ENCODE results near the gene PPP3CA. TPM values are rescaled to one million over a fixed set of nuclear protein-coding genes. Genes with fewer than 3 reads are reported as not detected.

PPP3CA gene
- total and polyA plus RNA-seq, 5 donors, result 8.3 to 27.2 (median 18.7) TPM

GRCh38 chr4:101177154-101177553, 170.2 kb downstream of the PPP3CA start:
- intact Hi-C loops (cut with DNase I), result loop anchor here in 1 of 4 donors (10.0 kb wide), 1 partner anchor 168 kb away; the partner anchor contains the start of gene PPP3CA
- H3K27ac ChIP-seq (ENCODE audit: low read length), result no peak overlapping the region
- ATAC-seq (peak; percentile 33 to 88), DNase-seq (no peak)
- 21% methylated on average over 1 of the region's 1 CpG for WGBS
- no peaks in the 10 kb centered on the region for H3K9me3 ChIP-seq (ENCODE audit: control insufficient read depth, low read length)
- no peaks in the 10 kb centered on the region for H3K27me3 ChIP-seq (ENCODE audit: control insufficient read depth, insufficient read depth)
- H3K4me3 ChIP-seq (ENCODE audit: low read length), result no peak overlapping the region
- peaks cover 4% of the 10 kb centered on the region for H3K4me1 ChIP-seq (ENCODE audit: control insufficient read depth, insufficient read depth, low read length)

DNA sequence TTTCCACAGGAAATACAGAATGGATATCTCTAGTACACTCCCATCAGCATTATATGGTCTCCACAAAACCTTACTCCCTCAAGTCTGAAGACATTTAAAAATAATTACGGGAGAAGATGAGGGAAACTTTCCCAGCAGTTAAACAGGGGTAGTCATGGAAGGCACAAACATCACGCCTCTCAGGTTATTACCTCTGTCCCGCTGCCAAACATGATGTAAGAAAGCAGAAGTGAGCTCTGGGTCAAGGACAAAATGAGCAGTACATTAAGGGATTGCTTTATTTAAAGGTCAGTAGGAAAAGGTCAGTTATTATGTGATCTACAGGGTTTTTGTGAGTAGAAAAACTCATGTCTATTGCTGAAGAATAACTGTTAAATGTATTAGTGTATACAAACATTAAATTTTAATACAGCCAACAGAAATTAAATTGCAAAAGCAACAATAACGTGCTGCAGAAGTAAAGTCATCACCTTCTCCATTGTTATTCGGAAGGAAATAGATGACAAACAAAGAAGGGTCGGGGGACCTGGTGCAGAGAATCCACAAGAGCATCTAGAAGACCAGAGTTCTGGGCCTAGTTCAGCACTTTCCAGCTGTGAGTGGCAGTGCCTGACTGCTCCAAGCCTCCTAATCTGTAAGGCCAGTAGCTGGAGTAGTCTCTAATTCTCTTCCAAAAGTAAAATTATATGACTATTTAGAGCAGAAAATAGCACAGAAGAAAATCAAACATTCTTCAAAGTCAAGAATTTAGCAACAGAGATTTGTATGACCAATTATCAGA, 171.2 kb downstream of the PPP3CA start:
- DNase-seq, result no peak

DNA sequence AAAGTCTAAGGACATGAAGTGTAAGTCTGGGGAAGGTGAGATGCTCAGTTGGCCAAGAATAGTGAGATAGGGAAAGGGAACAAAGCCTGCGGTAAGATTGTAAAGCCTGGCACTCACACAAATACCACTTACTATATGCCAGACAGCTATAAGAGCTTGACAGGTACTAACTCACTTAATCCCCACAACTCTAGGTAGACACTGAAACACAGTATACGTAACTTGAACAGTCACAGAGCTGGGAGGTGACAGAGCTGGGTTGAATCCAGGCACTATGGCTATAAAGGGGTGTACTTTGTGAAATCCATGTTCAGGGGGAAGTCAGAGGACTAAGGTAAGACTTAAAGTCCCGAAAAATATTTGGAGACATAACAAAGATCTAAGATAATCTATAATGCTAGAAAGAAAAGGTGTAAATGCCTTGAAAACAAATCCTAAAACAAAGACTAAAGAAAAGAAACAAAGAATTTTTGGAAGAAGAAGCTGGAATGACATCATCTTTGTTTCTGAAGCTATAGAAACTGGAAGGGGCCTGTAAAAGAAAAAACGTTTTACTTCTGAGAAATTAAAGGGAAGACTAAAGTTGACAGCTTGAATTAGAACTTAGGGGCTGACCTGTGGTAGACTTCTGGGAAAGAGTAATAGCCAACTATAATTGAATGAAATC, 172.5 kb downstream of the PPP3CA start:
- Histone ChIP-seq H3K9me3 (ENCODE audit: control insufficient read depth, low read length) (no peaks in the 10 kb centered on the region), H3K27me3 (ENCODE audit: control insufficient read depth, insufficient read depth) (no peaks in the 10 kb centered on the region), H3K4me3 (ENCODE audit: low read length) (no peak overlapping the region), H3K27ac (ENCODE audit: low read length) (no peak overlapping the region), H3K4me1 (ENCODE audit: control insufficient read depth, insufficient read depth, low read length) (peaks cover 4% of the 10 kb centered on the region)
- 69% methylated on average over 4 of the region's 4 CpGs for WGBS
- intact Hi-C loops (cut with DNase I), result loop anchor here in 2 of 4 donors (5.0 to 10.0 kb wide), 2 partner anchors 170 to 557 kb away; partner anchors contain the start of gene PPP3CA (in 1 of the 2)
- no peak for ATAC-seq
- DNase-seq, result no peak

More for the DNA sequence above, 171.2 kb downstream of the PPP3CA start:
- 60% methylated on average over 6 of the region's 6 CpGs for WGBS
- H3K4me1 ChIP-seq (ENCODE audit: control insufficient read depth, insufficient read depth, low read length), result peaks cover 4% of the 10 kb centered on the region
- H3K4me3 ChIP-seq (ENCODE audit: low read length), result no peak overlapping the region
- H3K9me3 ChIP-seq (ENCODE audit: control insufficient read depth, low read length), result no peaks in the 10 kb centered on the region
- H3K27ac ChIP-seq (ENCODE audit: low read length), result no peak overlapping the region
- no peaks in the 10 kb centered on the region for H3K27me3 ChIP-seq (ENCODE audit: control insufficient read depth, insufficient read depth)
- intact Hi-C loops (cut with DNase I), result loop anchor here in 1 of 4 donors (10.0 kb wide), 1 partner anchor 169 kb away; the partner anchor contains the start of gene PPP3CA
- ATAC-seq, result peak; percentile 48 to 78

DNA sequence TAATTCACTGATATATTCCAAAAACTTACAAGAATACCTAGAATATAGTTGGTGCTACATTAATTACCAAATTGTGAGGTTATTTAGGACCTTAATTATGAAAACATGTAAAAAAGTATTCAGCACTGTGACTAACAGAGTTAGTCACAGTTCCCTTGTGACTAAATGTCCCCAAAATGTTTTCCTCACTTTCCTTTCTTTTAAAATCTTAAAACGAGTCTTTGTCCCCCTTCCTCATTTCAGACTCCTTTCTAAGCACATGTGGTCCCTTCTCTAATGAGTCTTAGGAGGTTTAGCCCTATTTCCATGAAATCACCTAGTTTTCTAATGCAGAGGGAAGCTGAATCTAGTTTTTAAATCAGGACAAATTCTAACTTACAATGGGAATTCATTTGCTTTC, 175.0 kb downstream of the PPP3CA start:
- Histone ChIP-seq H3K27ac (ENCODE audit: low read length) (no peak overlapping the region), H3K27me3 (ENCODE audit: control insufficient read depth, insufficient read depth) (no peaks in the 10 kb centered on the region), H3K4me3 (ENCODE audit: low read length) (no peak overlapping the region), H3K9me3 (ENCODE audit: control insufficient read depth, low read length) (no peaks in the 10 kb centered on the region), H3K4me1 (ENCODE audit: control insufficient read depth, insufficient read depth, low read length) (peaks cover 4% of the 10 kb centered on the region)
- WGBS, result 40% methylated on average over 1 of the region's 1 CpG
- ATAC-seq, result no peak
- DNase-seq, result no peak
- intact Hi-C loops (cut with DNase I), result loop anchor here in 2 of 4 donors (5.0 to 10.0 kb wide), 2 partner anchors 172 to 560 kb away; partner anchors contain the start of gene PPP3CA (in 1 of the 2)

GRCh38 chr4:101171747-101172146, 175.6 kb downstream of the PPP3CA start:
- H3K9me3 ChIP-seq (ENCODE audit: control insufficient read depth, low read length), result no peaks in the 10 kb centered on the region
- peaks cover 4% of the 10 kb centered on the region for H3K4me1 ChIP-seq (ENCODE audit: control insufficient read depth, insufficient read depth, low read length)
- no peaks in the 10 kb centered on the region for H3K27me3 ChIP-seq (ENCODE audit: control insufficient read depth, insufficient read depth)
- no peak overlapping the region for H3K27ac ChIP-seq (ENCODE audit: low read length)
- ATAC-seq (no peak), DNase-seq (no peak)
- 66% methylated on average over 3 of the region's 3 CpGs for WGBS
- no peak overlapping the region for H3K4me3 ChIP-seq (ENCODE audit: low read length)
- intact Hi-C loops (cut with DNase I), result loop anchor here in 2 of 4 donors (5.0 to 10.0 kb wide), 2 partner anchors 173 to 561 kb away; partner anchors contain the start of gene PPP3CA (in 1 of the 2)

DNA sequence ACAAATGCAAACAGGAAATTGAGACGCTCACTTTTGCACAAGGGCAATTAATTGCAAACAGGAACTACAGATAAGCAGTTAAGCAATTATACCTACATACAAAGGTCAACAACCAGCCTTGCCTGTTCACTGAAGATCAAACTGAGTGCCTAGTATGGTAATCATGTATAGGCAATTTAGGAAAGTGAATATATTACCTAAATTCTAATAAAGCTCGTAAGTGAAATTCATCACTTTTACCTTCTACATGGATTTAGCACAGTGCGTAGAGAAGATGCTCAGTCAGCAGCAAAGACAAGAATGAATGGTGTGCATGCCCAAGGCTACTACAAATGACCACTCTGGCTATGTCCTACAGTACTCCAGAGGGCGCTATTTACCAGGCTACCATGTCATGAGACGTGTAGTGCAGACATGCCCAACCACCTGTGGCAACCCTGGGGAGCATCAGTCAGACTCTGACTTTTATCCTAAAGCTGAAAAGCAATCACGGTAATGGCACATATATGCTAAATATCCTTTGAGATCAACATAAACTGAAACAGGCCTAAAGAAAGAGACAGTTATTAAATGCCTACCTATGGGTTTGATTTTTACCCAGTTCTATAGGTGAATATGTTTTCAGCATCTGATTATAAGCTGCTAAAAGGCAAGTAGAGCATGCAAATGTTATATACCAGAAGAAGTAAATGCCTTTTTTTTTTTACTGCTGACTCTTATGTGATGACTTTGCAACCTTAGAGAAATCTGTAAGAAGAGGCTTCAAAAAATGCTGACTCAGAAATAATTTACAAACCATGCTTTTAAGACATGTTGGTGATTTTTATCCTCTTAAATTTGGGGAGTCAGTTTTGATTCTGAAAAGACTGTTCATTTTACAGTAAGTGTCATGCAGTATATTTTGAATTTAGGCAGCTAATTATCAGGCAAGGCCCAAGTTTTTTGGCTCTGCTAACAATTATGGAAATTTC, 178.0 kb downstream of the PPP3CA start:
- intact Hi-C loops (cut with DNase I), result loop anchor here (5.0 to 10.0 kb wide), 2 partner anchors 175 to 563 kb away; partner anchors contain the start of gene PPP3CA (in 1 of the 4)
- peak in 2 of 3 donors; percentile 28 to 60 for DNase-seq
- WGBS, result 50% methylated on average over 6 of the region's 6 CpGs
- no peak overlapping the region for H3K27ac ChIP-seq (ENCODE audit: low read length)
- no peaks in the 10 kb centered on the region for H3K4me1 ChIP-seq (ENCODE audit: control insufficient read depth, insufficient read depth, low read length)
- no peaks in the 10 kb centered on the region for H3K9me3 ChIP-seq (ENCODE audit: control insufficient read depth, low read length)
- ATAC-seq, result peak; percentile 94
- H3K4me3 ChIP-seq (ENCODE audit: low read length), result no peak overlapping the region
- H3K27me3 ChIP-seq (ENCODE audit: control insufficient read depth, insufficient read depth), result no peaks in the 10 kb centered on the region

- WGBS, result 98% methylated on average over 1 of the region's 1 CpG
- Histone ChIP-seq H3K9me3 (ENCODE audit: control insufficient read depth, low read length) (no peaks in the 10 kb centered on the region), H3K4me3 (ENCODE audit: low read length) (no peak overlapping the region), H3K27ac (ENCODE audit: low read length) (no peak overlapping the region), H3K4me1 (ENCODE audit: control insufficient read depth, insufficient read depth, low read length) (no peaks in the 10 kb centered on the region), H3K27me3 (ENCODE audit: control insufficient read depth, insufficient read depth) (no peaks in the 10 kb centered on the region)
- DNase-seq, result no peak
- intact Hi-C loops (cut with DNase I), result no loop called here
- no peak for ATAC-seq
Observed at GRCh38 chr4:101163936-101164335, 183.4 kb downstream of the PPP3CA start.

- 96% methylated on average over 1 of the region's 1 CpG for WGBS
- no peaks in the 10 kb centered on the region for H3K9me3 ChIP-seq (ENCODE audit: control insufficient read depth, low read length)
- H3K27ac ChIP-seq (ENCODE audit: low read length), result no peak overlapping the region
- DNase-seq, result no peak
- no peaks in the 10 kb centered on the region for H3K4me1 ChIP-seq (ENCODE audit: control insufficient read depth, insufficient read depth, low read length)
- intact Hi-C loops (cut with DNase I), result no loop called here
- no peaks in the 10 kb centered on the region for H3K27me3 ChIP-seq (ENCODE audit: control insufficient read depth, insufficient read depth)
- H3K4me3 ChIP-seq (ENCODE audit: low read length), result no peak overlapping the region
- ATAC-seq, result no peak
Observed at GRCh38 chr4:101162990-101163380, 184.3 kb downstream of the PPP3CA start.

DNA sequence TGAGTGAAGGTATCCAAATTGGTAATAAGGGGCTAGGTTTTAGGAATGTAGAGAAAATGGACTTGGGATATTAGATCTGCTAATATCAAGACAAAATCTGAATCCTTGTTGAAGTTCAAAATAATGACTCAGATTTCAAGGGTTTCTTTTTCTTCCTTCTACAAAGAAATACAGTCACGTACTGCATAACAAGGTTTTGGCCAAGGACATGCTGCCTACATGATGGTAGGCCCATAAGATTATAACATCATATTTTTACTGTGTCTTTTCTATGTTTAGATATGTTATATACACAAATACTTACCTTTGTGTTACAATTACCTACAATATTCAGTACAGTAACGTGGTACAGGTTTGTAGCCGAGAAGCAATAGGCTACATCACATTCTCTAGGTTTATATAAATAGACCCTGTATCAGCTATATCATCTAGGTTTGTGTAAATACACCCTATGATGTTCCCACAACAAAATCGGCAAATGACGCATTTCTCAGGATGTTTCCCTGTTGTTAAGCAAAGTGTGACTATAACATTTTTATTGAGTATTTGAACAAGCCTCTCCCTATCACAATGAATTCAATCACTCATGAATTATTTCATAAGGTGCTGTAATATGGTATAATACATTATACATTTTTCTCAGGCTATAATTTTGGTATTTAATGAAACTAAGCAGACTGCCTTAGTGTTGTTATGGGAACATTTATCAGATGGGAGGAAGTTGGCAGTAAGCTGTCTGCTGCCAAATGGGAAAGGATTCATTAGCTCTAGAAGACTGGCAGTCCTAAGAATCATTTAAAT, 186.3 kb downstream of the PPP3CA start:
- intact Hi-C loops (cut with DNase I), result no loop called here
- no peaks in the 10 kb centered on the region for H3K9me3 ChIP-seq (ENCODE audit: control insufficient read depth, low read length)
- 95% methylated on average over 5 of the region's 5 CpGs for WGBS
- no peak for DNase-seq
- ATAC-seq, result no peak
- H3K27ac ChIP-seq (ENCODE audit: low read length), result no peak overlapping the region
- no peaks in the 10 kb centered on the region for H3K27me3 ChIP-seq (ENCODE audit: control insufficient read depth, insufficient read depth)
- H3K4me3 ChIP-seq (ENCODE audit: low read length), result no peak overlapping the region
- H3K4me1 ChIP-seq (ENCODE audit: control insufficient read depth, insufficient read depth, low read length), result peaks cover 2% of the 10 kb centered on the region

DNA sequence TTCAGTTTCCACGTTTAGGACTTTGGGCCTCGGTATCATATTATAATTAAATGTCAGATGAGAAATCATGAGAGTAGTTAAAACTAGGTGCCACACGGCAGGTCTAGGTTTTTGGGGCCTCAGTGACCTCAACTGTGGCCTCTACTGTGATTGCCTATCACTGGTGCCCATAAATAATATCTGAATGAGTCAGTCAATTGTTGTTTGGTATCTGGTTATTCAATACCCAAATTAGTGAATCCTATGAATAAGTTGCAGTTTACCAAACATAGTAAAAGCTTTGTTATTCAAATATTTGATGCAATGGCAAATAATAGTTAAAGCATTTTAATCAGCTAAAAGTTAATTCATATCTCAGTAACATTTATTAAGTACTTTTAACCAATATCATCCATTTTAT, 188.8 kb downstream of the PPP3CA start:
- Histone ChIP-seq H3K27me3 (ENCODE audit: control insufficient read depth, insufficient read depth) (no peaks in the 10 kb centered on the region), H3K27ac (ENCODE audit: low read length) (no peak overlapping the region), H3K9me3 (ENCODE audit: control insufficient read depth, low read length) (no peaks in the 10 kb centered on the region), H3K4me1 (ENCODE audit: control insufficient read depth, insufficient read depth, low read length) (peaks cover 2% of the 10 kb centered on the region), H3K4me3 (ENCODE audit: low read length) (no peak overlapping the region)
- DNase-seq, result no peak
- WGBS, result 71% methylated on average over 3 of the region's 3 CpGs
- intact Hi-C loops (cut with DNase I), result no loop called here
- no peak for ATAC-seq
